HG02870 (cell line): ENCODE results near the gene TMEM222.
"Not testable (repeated sequence)": the region's sequence is repeated elsewhere in the genome, so short reads cannot be mapped to it uniquely, and the experiment has no call there.

Source experiments
- ATAC-seq: cut with Tn5 transposase; IDR thresholded peaks from one replicate; pipeline ENCODE4 v1.9.1; 2021; ENCODE audit warnings: mild to moderate bottlenecking, moderate library complexity; ENCODE audit not compliant: unreplicated experiment

TMEM222 gene, protein sequence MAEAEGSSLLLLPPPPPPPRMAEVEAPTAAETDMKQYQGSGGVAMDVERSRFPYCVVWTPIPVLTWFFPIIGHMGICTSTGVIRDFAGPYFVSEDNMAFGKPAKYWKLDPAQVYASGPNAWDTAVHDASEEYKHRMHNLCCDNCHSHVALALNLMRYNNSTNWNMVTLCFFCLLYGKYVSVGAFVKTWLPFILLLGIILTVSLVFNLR

GRCh38 chr1:27321813-27322568 is at the start of gene TMEM222:
TSS of gene TMEM222 (plus strand) at chr1:27322163. CDS start at chr1:27322198, 35 bp downstream.
- ATAC-seq: peak; percentile 94

GRCh38 chr1:27274204-27274603 is 47.8 kb upstream of the TMEM222 start:
- no peak for ATAC-seq

DNA sequence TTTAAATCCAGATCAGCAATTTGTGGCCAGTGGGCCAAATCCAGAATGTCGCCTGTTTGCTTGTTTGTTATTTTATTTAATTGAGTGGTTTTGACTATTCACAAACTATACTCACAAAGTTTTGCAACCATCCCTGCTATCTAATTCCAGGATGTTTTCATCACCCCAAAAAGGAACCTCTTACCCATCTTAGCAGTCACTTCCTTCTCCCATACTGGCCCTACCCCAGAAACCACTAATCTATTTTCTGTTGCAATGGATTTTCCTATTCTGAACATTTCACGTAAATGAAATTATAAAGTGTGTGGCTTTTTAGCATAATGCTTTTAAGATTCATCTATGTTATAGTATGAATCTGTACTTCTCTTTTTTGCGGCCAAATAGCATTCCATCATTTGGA is 46.3 kb upstream of the TMEM222 start:
- no peak for ATAC-seq

GRCh38 chr1:27284425-27285273 is 37.3 kb upstream of the TMEM222 start:
- no peak for ATAC-seq

- no peak for ATAC-seq
Measured at GRCh38 chr1:27285274-27285660, 36.7 kb upstream of the TMEM222 start.

DNA sequence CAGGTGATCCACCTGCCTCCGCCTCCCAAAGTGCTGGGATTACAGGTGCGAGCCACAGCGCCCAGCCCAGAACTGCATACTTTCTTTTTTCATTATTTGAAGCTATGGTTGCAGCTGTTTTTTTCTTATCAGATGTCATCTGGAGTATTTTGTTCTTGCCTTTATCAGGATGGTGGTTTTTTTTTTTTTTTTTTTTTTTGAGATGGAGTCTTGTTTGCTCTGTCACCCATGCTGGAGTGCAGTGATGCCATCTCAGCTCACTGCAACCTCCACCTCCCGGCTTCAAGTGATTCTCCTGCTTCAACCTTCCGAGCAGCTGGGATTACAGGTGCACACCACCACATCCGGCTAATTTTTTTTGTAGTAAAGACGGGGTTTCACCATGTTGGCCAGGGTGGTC is 36.1 kb upstream of the TMEM222 start:
- not testable (repeated sequence) for ATAC-seq

DNA sequence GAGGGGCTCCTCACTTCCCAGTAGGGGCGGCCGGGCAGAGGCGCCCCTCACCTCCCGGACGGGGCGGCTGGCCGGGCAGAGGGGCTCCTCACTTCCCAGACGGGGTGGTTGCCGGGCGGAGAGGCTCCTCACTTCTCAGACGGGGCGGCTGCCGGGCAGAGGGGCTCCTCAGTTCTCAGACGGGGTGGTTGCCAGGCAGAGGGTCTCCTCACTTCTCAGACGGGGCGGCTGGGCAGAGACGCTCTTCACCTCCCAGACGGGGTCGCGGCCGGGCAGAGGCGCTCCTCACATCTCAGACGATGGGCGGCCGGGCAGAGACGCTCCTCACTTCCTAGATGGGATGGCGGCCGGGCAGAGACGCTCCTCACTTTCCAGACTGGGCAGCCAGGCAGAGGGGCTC is 32.8 kb upstream of the TMEM222 start:
- ATAC-seq: not testable (repeated sequence)

- no peak for ATAC-seq
Measured at GRCh38 chr1:27290581-27290980, 31.4 kb upstream of the TMEM222 start.

DNA sequence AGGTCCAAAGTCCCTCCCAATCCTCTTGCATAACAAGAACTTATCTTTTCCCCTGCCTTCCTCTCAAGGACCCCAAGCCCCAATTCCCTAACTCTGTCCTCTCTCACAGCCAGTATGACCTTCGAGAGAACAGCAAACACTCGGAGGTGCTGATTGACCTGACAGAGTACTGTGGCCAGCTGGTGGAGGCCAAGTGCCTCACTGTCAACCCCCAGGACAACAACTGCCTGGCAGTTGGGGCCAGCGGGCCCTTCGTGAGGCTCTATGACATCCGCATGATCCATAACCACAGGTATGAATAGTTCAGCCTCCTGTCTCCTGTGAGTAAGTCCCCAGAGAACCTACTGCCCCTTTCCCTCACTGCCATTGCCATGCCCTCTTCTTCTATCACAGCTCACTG is 29.9 kb upstream of the TMEM222 start:
- no peak for ATAC-seq

- ATAC-seq: no peak
Measured at GRCh38 chr1:27293915-27294314, 28.0 kb upstream of the TMEM222 start.

DNA sequence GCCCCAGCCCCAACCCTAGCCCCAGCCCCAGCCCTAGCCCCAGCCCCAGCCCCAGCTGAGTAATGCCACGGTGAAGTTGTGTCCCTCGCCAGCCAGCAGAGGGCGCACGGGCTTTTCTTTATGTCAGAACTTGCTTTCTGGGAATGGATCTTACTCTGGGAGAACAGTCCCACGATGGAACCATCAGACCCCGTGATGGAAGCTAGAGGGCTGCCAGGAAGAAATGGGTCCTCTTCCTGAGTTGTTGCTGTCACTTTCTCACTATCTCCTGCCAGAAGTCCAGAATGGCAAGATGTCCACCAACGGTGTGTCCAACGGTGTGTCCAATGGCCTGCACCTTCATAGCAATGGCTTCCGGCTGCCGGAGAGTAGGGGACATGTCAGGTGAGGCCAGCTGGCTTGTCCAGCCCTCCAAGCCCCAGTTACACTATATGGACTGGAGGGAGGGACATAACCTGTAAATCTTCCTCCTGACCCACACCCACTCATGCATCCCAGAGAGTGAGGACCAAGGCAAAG is 25.1 kb upstream of the TMEM222 start:
- no peak for ATAC-seq

DNA sequence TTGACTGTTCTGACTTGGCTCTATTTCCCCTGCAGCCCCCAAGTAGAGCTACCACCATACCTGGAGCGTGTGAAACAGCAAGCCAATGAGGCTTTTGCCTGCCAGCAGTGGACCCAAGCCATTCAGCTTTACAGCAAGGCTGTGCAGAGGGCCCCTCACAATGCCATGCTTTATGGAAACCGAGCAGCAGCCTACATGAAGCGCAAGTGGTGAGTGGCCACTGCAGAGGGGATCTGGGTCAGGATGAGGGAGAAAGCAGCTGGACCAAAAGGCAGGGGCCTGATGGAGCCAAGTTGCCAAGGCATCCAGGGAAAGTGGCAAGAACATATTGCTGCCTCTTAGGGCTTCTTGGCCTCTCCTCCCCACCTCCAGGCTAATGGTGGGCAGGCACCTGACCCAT is 24.1 kb upstream of the TMEM222 start:
- no peak for ATAC-seq

GRCh38 chr1:27298632-27299384 is 23.2 kb upstream of the TMEM222 start:
- ATAC-seq: no peak

DNA sequence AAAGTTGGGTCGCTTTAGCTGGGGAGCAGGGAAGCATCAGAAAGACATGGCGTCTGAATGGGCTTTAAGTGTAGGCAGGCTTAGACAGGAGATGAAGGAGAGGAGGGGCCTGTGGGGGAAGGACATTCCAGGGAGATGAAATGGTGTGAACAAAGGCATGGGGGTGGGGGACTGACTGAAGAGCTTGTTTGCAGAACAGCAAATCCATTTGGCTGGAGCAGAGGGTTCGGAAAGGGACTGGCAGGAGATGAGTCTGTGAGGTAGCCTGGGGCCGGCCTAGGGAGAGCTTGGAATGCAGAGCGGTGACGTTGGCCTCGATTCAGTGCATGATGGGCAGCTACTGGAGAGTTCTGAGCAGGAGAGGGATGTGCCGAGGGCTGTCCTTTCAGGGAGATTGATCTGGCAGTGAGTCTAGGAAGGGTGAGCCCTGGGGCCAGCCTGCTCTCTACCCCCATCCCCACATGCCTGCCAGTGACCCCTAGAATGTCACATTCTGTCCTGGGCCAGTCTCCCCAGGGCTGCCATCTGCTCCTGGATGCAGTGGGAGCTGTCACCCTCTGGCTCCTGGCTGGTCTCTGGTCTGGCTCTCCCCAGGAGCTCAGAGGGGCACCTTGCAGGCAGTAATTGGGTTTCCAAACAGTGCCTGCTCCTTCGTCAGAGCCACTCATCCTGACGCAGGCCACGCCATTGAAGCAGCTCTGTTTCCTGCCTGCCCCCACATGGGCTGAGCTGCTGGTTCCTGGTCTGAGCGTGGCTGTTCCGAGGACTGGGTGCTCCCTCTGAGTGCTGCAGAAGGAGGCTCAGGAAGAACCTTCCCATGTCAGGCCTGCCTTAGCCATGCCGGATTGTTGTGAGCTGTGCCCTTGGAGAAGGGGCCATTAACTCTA is 22.3 kb upstream of the TMEM222 start:
- ATAC-seq: no peak

DNA sequence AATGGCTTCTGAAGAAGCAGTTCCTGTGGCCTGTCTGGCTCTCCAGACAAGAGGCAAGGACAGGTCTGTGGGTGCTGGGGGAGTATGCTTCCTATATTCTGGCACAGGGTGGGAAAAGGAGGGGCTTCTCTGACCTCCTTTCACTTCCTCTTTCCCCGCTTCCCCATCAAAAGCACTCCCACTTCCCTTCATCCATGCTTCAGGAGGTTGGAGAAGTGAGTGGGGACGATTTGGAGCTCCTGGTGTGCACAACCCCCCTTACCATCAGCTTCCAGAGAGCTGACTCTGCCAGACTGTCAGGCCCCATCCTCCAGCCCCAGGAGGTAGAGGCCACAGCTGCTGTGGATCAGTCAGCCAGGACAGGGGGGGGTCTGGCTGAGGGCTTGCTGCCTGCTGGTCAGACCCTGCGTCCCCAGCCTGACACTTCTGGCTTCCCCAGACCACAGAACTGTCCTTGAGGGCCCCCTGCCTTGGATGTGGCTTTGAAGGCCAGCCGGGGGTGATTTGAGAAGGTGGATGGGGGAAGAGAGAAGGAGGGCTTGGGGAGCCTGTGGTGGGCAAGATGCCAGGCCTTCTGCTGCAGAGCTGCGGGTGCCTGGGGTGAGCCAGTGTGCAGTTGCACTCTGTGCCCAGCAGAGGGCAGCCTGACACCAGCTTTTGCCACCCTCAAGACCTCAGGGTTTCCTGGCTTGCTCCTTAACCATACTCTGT is 21.5 kb upstream of the TMEM222 start:
- ATAC-seq: no peak

DNA sequence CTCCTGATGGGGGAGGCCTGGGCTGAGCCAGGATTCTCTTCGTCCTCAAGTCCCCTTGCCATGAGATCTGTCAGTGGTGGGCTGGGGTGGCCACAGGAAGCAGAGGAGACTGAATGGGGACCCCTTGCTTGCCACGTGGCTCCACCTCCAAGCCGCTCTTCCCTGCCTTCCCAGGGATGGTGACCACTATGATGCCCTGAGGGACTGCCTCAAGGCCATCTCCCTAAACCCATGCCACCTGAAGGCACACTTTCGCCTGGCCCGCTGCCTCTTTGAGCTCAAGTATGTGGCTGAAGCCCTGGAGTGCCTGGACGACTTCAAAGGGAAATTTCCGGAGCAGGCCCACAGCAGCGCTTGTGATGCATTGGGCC is 20.9 kb upstream of the TMEM222 start:
- ATAC-seq: no peak

DNA sequence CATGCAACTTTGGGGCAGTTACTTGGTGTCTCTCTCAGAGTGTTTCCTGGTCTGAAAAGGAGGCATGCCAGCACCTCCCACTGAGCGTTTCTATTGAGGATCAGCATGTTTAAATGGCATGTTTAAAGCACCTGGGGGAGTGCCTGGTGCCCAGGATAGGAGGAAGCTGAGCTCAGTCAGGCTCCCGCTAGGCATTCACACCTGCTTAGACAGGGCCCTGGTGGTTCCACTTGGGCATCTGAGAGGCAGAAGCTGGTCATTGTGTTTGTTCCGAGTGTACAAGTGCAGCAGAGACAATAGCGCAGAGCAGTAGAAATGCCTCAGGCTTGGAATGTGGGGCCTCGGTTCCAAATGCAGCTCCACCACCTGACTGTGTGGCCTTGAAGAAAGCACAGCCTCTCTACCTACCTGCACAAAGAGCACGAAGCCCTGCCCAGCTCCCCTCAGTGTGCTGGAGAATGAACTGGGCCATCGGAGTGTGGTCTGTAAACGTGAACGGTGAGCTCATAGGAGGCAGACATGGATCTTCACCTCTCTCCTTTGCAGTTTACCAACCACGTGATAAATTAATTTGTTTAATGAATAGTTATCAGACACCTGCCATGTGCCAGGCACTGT is 20.3 kb upstream of the TMEM222 start:
- no peak for ATAC-seq

- ATAC-seq: no peak
Measured at GRCh38 chr1:27302612-27303011, 19.4 kb upstream of the TMEM222 start.

- ATAC-seq: no peak
Measured at GRCh38 chr1:27303509-27303908, 18.5 kb upstream of the TMEM222 start.
